ENCODE data around the gene TTC24.

The TTC24 gene

DNA sequence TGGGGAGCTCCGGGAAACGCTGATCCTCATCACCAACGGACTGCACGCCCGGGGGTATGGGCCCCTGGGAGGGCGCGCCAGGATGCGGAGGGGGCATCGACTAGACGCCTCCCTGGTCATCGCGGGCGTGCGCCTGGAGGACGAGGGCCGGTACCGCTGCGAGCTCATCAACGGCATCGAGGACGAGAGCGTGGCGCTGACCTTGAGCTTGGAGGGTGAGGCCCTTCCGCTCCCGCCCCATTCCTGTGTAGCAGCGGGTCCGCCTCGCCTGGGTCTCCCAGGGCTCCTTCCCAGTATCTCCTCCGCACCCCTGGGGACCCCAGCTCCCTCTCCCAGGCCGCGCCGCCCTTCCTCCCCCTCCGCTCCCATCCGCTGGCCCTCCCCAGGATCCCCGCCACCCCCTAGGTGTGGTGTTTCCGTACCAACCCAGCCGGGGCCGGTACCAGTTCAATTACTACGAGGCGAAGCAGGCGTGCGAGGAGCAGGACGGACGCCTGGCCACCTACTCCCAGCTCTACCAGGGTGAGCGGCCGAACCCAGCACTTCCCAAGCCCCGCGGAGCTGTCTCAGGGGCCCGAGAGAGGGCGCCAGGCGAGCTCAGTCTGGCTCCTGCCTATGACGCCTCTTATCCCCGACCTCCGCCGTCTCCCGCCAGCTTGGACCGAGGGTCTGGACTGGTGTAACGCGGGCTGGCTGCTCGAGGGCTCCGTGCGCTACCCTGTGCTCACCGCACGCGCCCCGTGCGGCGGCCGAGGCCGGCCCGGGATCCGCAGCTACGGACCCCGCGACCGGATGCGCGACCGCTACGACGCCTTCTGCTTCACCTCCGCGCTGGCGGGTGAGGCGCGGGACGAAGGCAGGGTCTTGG is 44.7 kb downstream of the TTC24 start:
- in situ Hi-C loops (cut with MboI; ENCODE audit: low pct_unique_long_range_greater_than_20kb, low sequenced_read_pairs, unreplicated experiment) = no loop called here
- peak; percentile 61 for DNase-seq (ENCODE audit: low spot score)
- TF ChIP-seq, protein P1, sequence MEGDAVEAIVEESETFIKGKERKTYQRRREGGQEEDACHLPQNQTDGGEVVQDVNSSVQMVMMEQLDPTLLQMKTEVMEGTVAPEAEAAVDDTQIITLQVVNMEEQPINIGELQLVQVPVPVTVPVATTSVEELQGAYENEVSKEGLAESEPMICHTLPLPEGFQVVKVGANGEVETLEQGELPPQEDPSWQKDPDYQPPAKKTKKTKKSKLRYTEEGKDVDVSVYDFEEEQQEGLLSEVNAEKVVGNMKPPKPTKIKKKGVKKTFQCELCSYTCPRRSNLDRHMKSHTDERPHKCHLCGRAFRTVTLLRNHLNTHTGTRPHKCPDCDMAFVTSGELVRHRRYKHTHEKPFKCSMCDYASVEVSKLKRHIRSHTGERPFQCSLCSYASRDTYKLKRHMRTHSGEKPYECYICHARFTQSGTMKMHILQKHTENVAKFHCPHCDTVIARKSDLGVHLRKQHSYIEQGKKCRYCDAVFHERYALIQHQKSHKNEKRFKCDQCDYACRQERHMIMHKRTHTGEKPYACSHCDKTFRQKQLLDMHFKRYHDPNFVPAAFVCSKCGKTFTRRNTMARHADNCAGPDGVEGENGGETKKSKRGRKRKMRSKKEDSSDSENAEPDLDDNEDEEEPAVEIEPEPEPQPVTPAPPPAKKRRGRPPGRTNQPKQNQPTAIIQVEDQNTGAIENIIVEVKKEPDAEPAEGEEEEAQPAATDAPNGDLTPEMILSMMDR (IDR thresholded peaks at IDR 0.05; ENCODE audit: extremely low read depth, insufficient read depth, missing control alignments) = peak; percentile 58

DNA sequence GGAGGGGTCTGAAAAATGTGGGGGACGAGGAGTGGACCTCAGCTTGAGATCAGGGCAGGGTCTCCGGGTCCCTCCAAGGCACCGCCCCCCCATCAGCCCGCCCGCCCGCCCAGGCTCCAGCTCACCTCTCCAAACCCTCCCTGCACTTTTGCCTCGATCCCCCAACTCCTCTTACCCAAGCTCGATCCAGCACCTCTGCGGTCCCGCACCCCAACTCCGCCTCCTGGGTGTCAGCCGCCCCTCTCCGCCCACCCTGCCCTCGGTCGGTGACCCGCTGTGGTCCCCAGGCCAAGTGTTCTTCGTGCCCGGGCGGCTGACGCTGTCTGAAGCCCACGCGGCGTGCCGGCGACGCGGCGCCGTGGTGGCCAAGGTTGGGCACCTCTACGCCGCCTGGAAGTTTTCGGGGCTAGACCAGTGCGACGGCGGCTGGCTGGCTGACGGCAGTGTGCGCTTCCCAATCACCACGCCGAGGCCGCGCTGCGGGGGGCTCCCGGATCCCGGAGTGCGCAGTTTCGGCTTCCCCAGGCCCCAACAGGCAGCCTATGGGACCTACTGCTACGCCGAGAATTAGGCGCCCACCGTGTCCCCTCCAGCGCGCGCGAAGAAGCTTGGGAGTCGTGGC is 45.4 kb downstream of the TTC24 start:
- in situ Hi-C loops (cut with MboI; ENCODE audit: low pct_unique_long_range_greater_than_20kb, low sequenced_read_pairs, unreplicated experiment) = no loop called here
- TF ChIP-seq, protein P1 (IDR thresholded peaks at IDR 0.05; ENCODE audit: extremely low read depth, insufficient read depth, missing control alignments) = no peak
- DNase-seq (ENCODE audit: low spot score) = peak; percentile 13

DNA sequence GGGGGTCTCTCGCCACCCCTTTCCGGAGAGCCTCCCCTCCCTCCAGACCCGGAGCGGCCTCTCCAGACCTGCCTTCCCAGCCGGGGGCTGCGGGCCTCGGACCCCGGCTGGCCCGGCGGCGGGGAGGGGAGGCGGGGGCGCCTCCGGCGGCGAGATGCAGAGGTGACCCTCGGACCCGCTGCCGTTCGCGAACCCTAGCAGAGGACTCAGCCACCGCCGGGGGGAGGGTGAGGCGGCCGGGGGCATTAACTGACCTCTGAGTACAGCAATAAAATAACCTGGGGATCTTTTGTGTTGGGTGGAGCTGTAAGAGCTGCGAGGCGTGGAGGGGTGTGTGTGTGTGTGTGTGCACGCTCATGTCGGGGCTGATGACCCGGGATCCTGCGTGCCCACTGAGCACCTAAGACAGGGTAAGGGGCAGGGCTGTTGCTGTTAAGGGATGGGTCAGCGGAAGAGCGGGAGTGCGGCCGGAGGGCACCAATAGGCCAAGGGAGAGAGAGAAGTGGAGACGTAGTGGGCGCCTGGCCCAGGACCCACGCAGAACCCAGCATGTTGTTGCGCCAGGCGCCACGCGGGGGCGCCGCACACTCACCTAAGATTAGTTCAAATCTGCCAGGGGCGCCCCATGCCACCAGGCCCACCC is 46.0 kb downstream of the TTC24 start:
- TF ChIP-seq, protein P1 (IDR thresholded peaks at IDR 0.05; ENCODE audit: extremely low read depth, insufficient read depth, missing control alignments) = peak; percentile 79
- in situ Hi-C loops (cut with MboI; ENCODE audit: low pct_unique_long_range_greater_than_20kb, low sequenced_read_pairs, unreplicated experiment) = no loop called here
- DNase-seq (ENCODE audit: low spot score) = peak; percentile 63

- DNase-seq (ENCODE audit: low spot score) = no peak
- in situ Hi-C loops (cut with MboI; ENCODE audit: low pct_unique_long_range_greater_than_20kb, low sequenced_read_pairs, unreplicated experiment) = no loop called here
- TF ChIP-seq, protein P1 (IDR thresholded peaks at IDR 0.05; ENCODE audit: extremely low read depth, insufficient read depth, missing control alignments) = no peak
Measured at GRCh38 chr1:156626079-156626438, 46.5 kb downstream of the TTC24 start.

DNA sequence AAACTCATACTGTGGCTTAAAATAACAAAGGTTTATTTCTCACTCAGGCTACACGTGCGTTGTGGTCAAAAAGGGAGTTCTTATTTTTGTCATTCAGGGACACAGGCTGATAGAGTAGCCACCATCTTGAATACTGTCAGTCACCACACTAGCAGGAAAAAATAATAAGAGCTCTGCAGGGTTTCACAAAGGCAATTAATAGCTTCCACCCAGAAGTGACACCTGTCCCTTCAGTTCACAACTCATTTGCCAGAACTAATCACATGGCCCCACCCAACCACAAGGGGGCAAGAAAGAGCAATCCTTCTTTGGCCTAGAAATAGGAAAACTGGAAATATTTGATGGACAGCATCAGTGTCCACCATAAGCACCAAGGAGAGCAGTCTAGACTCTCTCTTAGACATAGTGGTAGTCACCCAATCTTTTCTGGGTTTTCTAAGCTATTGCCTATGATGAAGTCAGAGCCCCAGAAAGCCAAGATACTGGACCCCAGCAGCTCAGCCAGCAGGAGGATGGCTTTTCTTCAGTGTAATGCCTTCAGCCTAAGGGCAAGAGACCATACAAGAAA is 47.9 kb downstream of the TTC24 start:
- TF ChIP-seq, protein P1 (IDR thresholded peaks at IDR 0.05; ENCODE audit: extremely low read depth, insufficient read depth, missing control alignments) = peak; percentile 73
- peak; percentile 63 for DNase-seq (ENCODE audit: low spot score)
- in situ Hi-C loops (cut with MboI; ENCODE audit: low pct_unique_long_range_greater_than_20kb, low sequenced_read_pairs, unreplicated experiment) = no loop called here

GRCh38 chr1:156629823-156630449 is 50.4 kb downstream of the TTC24 start:
- TF ChIP-seq, protein P1 (IDR thresholded peaks at IDR 0.05; ENCODE audit: extremely low read depth, insufficient read depth, missing control alignments) = no peak
- in situ Hi-C loops (cut with MboI; ENCODE audit: low pct_unique_long_range_greater_than_20kb, low sequenced_read_pairs, unreplicated experiment) = no loop called here
- DNase-seq (ENCODE audit: low spot score) = no peak

Data from GM13977 (cell line).